NCI-H2196 (cell line): ENCODE data around the gene LRRC4B.

Experiments used
- DNase-seq: peaks from one replicate; lab custom pipeline; 2025; ENCODE audit not compliant: unreplicated experiment; lab: John Stamatoyannopoulos, UW

Gene LRRC4B

GRCh38 chr19:50553134-50553703 is 15.0 kb downstream of the LRRC4B start:
- DNase-seq: no peak

GRCh38 chr19:50552540-50552939 is 15.7 kb downstream of the LRRC4B start:
- no peak for DNase-seq

- no peak for DNase-seq
Observed at GRCh38 chr19:50551715-50552187, 16.5 kb downstream of the LRRC4B start.

- DNase-seq: no peak
Observed at GRCh38 chr19:50551034-50551714, 17.1 kb downstream of the LRRC4B start.

- no peak for DNase-seq
Observed at GRCh38 chr19:50550594-50550966, 17.7 kb downstream of the LRRC4B start.

GRCh38 chr19:50549927-50550593 is 18.2 kb downstream of the LRRC4B start:
- no peak for DNase-seq

- no peak for DNase-seq
Observed at GRCh38 chr19:50549059-50549926, 18.9 kb downstream of the LRRC4B start.

- DNase-seq: no peak
Observed at GRCh38 chr19:50548191-50549058, 19.8 kb downstream of the LRRC4B start.

- no peak for DNase-seq
Observed at GRCh38 chr19:50547385-50548190, 20.6 kb downstream of the LRRC4B start.

- DNase-seq: no peak
Observed at GRCh38 chr19:50546527-50547221, 21.6 kb downstream of the LRRC4B start.

- no peak for DNase-seq
Observed at GRCh38 chr19:50542943-50543342, 25.3 kb downstream of the LRRC4B start.

GRCh38 chr19:50537769-50538230 is 30.4 kb downstream of the LRRC4B start:
- DNase-seq: peak; percentile 86

- DNase-seq: no peak
Observed at GRCh38 chr19:50537306-50537685, 30.9 kb downstream of the LRRC4B start.

- DNase-seq: no peak
Observed at GRCh38 chr19:50536662-50537305, 31.5 kb downstream of the LRRC4B start.

- DNase-seq: no peak
Observed at GRCh38 chr19:50535672-50536187, 32.5 kb downstream of the LRRC4B start.

GRCh38 chr19:50534478-50534877 is 33.8 kb downstream of the LRRC4B start:
- no peak for DNase-seq

GRCh38 chr19:50532952-50533351 is 35.3 kb downstream of the LRRC4B start:
- no peak for DNase-seq

- DNase-seq: no peak
Observed at GRCh38 chr19:50531171-50531612, 37.0 kb downstream of the LRRC4B start.
